ENCODE data around the gene TNNT2.

The TNNT2 gene

GRCh38 chr1:201360901-201361651, 16.4 kb downstream of the TNNT2 start:
- no peak overlapping the region for H3K4me3 ChIP-seq (ENCODE audit: low read length)
- TF ChIP-seq ZNF274 (IDR thresholded peaks at IDR 0.05; ENCODE audit: low read depth, low read length), result no peak

GRCh38 chr1:201360486-201360885, 17.0 kb downstream of the TNNT2 start:
- no peak overlapping the region for H3K4me3 ChIP-seq (ENCODE audit: low read length)
- TF ChIP-seq ZNF274 (IDR thresholded peaks at IDR 0.05; ENCODE audit: low read depth, low read length), result no peak

- H3K4me3 ChIP-seq (ENCODE audit: low read length), result no peak overlapping the region
- no peak for TF ChIP-seq ZNF274 (IDR thresholded peaks at IDR 0.05; ENCODE audit: low read depth, low read length)
Observed at GRCh38 chr1:201359873-201360210, 17.6 kb downstream of the TNNT2 start.

GRCh38 chr1:201359031-201359872, 18.2 kb downstream of the TNNT2 start:
- H3K4me3 ChIP-seq (ENCODE audit: low read length), result no peak overlapping the region
- TF ChIP-seq ZNF274 (IDR thresholded peaks at IDR 0.05; ENCODE audit: low read depth, low read length), result no peak

GRCh38 chr1:201358596-201358995, 18.9 kb downstream of the TNNT2 start:
- H3K4me3 ChIP-seq (ENCODE audit: low read length), result no peak overlapping the region
- no peak for TF ChIP-seq ZNF274 (IDR thresholded peaks at IDR 0.05; ENCODE audit: low read depth, low read length)

GRCh38 chr1:201357636-201358348, 19.7 kb downstream of the TNNT2 start:
- no peak for TF ChIP-seq ZNF274 (IDR thresholded peaks at IDR 0.05; ENCODE audit: low read depth, low read length)
- H3K4me3 ChIP-seq (ENCODE audit: low read length), result no peak overlapping the region

- no peak for TF ChIP-seq ZNF274 (IDR thresholded peaks at IDR 0.05; ENCODE audit: low read depth, low read length)
- no peak overlapping the region for H3K4me3 ChIP-seq (ENCODE audit: low read length)
Observed at GRCh38 chr1:201357211-201357610, 20.3 kb downstream of the TNNT2 start.

- TF ChIP-seq ZNF274 (IDR thresholded peaks at IDR 0.05; ENCODE audit: low read depth, low read length), result no peak
- no peak overlapping the region for H3K4me3 ChIP-seq (ENCODE audit: low read length)
Observed at GRCh38 chr1:201356701-201357100, 20.8 kb downstream of the TNNT2 start.

- TF ChIP-seq ZNF274 (IDR thresholded peaks at IDR 0.05; ENCODE audit: low read depth, low read length), result no peak
- H3K4me3 ChIP-seq (ENCODE audit: low read length), result no peak overlapping the region
Observed at GRCh38 chr1:201356236-201356635, 21.2 kb downstream of the TNNT2 start.

GRCh38 chr1:201355471-201355870, 22.0 kb downstream of the TNNT2 start:
- H3K4me3 ChIP-seq (ENCODE audit: low read length), result no peak overlapping the region
- TF ChIP-seq ZNF274 (IDR thresholded peaks at IDR 0.05; ENCODE audit: low read depth, low read length), result no peak

- TF ChIP-seq ZNF274 (IDR thresholded peaks at IDR 0.05; ENCODE audit: low read depth, low read length), result no peak
- no peak overlapping the region for H3K4me3 ChIP-seq (ENCODE audit: low read length)
Observed at GRCh38 chr1:201354901-201355295, 22.6 kb downstream of the TNNT2 start.

- no peak overlapping the region for H3K4me3 ChIP-seq (ENCODE audit: low read length)
- TF ChIP-seq ZNF274 (IDR thresholded peaks at IDR 0.05; ENCODE audit: low read depth, low read length), result no peak
Observed at GRCh38 chr1:201354151-201354900, 23.2 kb downstream of the TNNT2 start.

- TF ChIP-seq ZNF274 (IDR thresholded peaks at IDR 0.05; ENCODE audit: low read depth, low read length), result no peak
Observed at GRCh38 chr1:201353186-201353940, 24.1 kb downstream of the TNNT2 start.

More at GRCh38 chr1:201353186-201353940, 24.1 kb downstream of the TNNT2 start:
- H3K4me3 ChIP-seq (ENCODE audit: low read length), result no peak overlapping the region

All from GM08714 (cell line).